ENCODE data around the gene GRIN2A. TPM values are rescaled to one million over a fixed set of nuclear protein-coding genes. Genes with fewer than 3 reads are reported as not detected.

Gene GRIN2A
- total and polyA plus RNA-seq, 2 experiments from 2014 or later, result not detected

DNA sequence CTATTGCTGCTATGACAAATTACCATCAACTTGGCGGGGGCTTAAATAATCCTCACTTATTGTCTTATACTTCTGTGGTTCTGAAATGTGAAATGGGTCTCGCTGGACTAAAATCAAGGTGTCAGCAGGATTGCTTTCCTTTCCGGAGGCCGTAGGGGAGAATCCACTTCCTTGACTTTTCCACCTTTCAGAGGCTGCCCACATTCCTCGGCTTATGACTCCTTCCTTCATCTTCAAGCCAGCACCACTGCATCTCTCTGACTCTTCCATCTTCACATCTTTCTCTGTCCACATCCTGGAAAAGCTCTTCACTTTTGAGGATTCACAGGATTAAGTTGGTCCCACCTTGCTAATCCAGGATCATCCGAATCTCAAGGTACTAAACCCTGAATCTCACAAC lies 217.8 kb downstream of the GRIN2A start:
- TF ChIP-seq EZH2 (IDR thresholded peaks at IDR 0.05; ENCODE audit: insufficient read depth, poor library complexity, severe bottlenecking) (no peak), EZH2phosphoT487 (IDR thresholded peaks at IDR 0.05; ENCODE audit: insufficient read depth, low read depth) (no peak)
- 30 to 31% methylated on average over 6 of the region's 6 CpGs for WGBS, 2 experiments (ENCODE audit: low coverage in 1 of 2, low lambda C conversion rate in 2 of 2, missing lambda C conversion rate in 2 of 2)
- H3K4me3 ChIP-seq, result no peak overlapping the region

DNA sequence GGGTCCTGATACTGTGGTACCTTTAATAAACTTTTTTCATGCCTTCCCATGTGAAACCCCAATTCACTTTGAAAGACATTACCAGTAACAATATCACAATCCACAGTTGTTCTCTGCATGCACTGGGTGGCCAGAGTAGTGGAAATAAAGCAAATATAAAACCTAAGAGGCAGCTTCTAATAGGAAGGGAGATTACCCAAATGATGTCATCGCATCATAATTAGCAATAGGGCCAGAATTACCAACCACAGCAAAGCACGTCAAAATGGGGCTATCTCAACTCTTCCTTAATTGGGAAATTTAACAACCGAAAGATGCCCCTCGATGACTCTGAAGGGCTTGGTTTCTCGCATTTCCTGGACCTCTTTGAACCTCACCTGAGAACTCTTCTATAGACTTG lies 224.8 kb downstream of the GRIN2A start:
- no peak overlapping the region for H3K4me2 ChIP-seq (ENCODE audit: unreplicated experiment)
- TF ChIP-seq EZH2 (IDR thresholded peaks at IDR 0.05; ENCODE audit: insufficient read depth, poor library complexity, severe bottlenecking) (no peak), EZH2phosphoT487 (IDR thresholded peaks at IDR 0.05; ENCODE audit: insufficient read depth, low read depth) (no peak)
- 14 to 26% methylated on average over 5 of the region's 5 CpGs for WGBS, 2 experiments (ENCODE audit: low coverage in 1 of 2, low lambda C conversion rate in 2 of 2, missing lambda C conversion rate in 2 of 2)
- H3K4me1 ChIP-seq (ENCODE audit: insufficient read depth), result no peaks in the 10 kb centered on the region
- H3K9me3 ChIP-seq (ENCODE audit: low read depth), result no peaks in the 10 kb centered on the region
- no peak for DNase-seq
- H3K4me3 ChIP-seq, result no peak overlapping the region
- H3K79me2 ChIP-seq (ENCODE audit: insufficient read depth), result no peaks in the 10 kb centered on the region
- no peak overlapping the region for H3K27ac ChIP-seq
- H3K9me2 ChIP-seq (ENCODE audit: insufficient read depth), result no peaks in the 10 kb centered on the region
- H2AFZ ChIP-seq, result no peak overlapping the region
- H3K27me3 ChIP-seq (replicated peaks; ENCODE audit: insufficient read depth), result no peaks in the 10 kb centered on the region
- no peaks in the 10 kb centered on the region for H4K20me1 ChIP-seq (ENCODE audit: insufficient read depth)
- in situ Hi-C loops (cut with MboI), result no loop called here
- H3K9ac ChIP-seq, result no peak overlapping the region
- no peaks in the 10 kb centered on the region for H3F3A ChIP-seq (ENCODE audit: insufficient read depth)
- no peaks in the 10 kb centered on the region for H3K36me3 ChIP-seq (ENCODE audit: low read depth)

More for the DNA sequence above, 217.8 kb downstream of the GRIN2A start:
- no peaks in the 10 kb centered on the region for H3K9me3 ChIP-seq (ENCODE audit: low read depth)
- H3K36me3 ChIP-seq (ENCODE audit: low read depth), result no peaks in the 10 kb centered on the region
- DNase-seq, result no peak
- no peaks in the 10 kb centered on the region for H3K4me1 ChIP-seq (ENCODE audit: insufficient read depth)
- no peaks in the 10 kb centered on the region for H3K27me3 ChIP-seq (replicated peaks; ENCODE audit: insufficient read depth)
- no peak overlapping the region for H2AFZ ChIP-seq
- no peak overlapping the region for H3K9ac ChIP-seq
- H3K9me2 ChIP-seq (ENCODE audit: insufficient read depth), result no peaks in the 10 kb centered on the region
- H3F3A ChIP-seq (ENCODE audit: insufficient read depth), result no peaks in the 10 kb centered on the region
- no peak overlapping the region for H3K4me2 ChIP-seq (ENCODE audit: unreplicated experiment)
- H3K79me2 ChIP-seq (ENCODE audit: insufficient read depth), result no peaks in the 10 kb centered on the region
- no peak overlapping the region for H3K27ac ChIP-seq
- no peaks in the 10 kb centered on the region for H4K20me1 ChIP-seq (ENCODE audit: insufficient read depth)
- in situ Hi-C loops (cut with MboI), result no loop called here

DNA sequence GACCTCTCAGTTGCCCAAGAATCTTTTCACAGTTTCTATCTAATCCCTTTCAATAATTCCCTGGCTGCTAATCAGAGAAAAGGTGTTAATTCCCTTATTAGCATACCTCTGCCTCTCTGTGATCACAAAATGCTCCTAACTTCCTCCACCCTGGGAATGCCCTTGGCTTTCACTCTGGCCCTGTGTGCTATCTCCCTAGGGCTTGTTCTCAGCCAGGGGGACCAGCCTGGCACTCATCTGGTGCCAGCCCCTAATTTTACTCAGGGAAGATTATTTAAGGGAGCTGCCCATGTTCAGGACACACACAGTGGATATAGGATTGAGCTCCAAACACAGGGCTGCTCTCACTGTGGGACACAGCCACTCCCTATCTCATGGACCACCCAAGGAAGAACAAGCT lies 225.2 kb downstream of the GRIN2A start:
- Histone ChIP-seq H3F3A (ENCODE audit: insufficient read depth) (no peaks in the 10 kb centered on the region), H2AFZ (no peak overlapping the region), H3K27me3 (replicated peaks; ENCODE audit: insufficient read depth) (no peaks in the 10 kb centered on the region), H3K4me1 (ENCODE audit: insufficient read depth) (no peaks in the 10 kb centered on the region), H4K20me1 (ENCODE audit: insufficient read depth) (no peaks in the 10 kb centered on the region), H3K4me3 (no peak overlapping the region), H3K4me2 (ENCODE audit: unreplicated experiment) (no peak overlapping the region), H3K9ac (no peak overlapping the region), H3K79me2 (ENCODE audit: insufficient read depth) (no peaks in the 10 kb centered on the region), H3K27ac (no peak overlapping the region), H3K36me3 (ENCODE audit: low read depth) (no peaks in the 10 kb centered on the region), H3K9me2 (ENCODE audit: insufficient read depth) (no peaks in the 10 kb centered on the region), H3K9me3 (ENCODE audit: low read depth) (no peaks in the 10 kb centered on the region)
- in situ Hi-C loops (cut with MboI), result no loop called here
- DNase-seq, result no peak
- TF ChIP-seq EZH2 (IDR thresholded peaks at IDR 0.05; ENCODE audit: insufficient read depth, poor library complexity, severe bottlenecking) (no peak), EZH2phosphoT487 (IDR thresholded peaks at IDR 0.05; ENCODE audit: insufficient read depth, low read depth) (no peak)

DNA sequence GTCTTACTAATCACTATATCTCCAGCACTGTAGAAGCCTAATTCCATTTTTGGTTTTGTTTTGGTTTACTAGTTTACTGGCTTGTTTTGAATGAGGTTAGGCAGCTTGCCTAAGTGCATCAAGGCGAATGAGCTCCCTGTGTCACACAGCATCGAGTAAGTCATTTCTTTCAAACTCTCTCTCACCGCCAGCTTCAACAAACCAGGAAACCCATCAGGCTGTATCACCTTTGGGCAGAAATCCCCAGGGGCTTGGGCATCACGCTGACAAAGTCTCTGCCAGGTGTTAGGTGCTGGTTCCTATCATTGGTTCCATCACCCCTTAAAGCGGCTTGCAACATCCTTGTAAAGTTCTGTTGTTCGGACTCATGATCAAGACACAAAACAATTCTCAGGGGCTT lies 226.6 kb downstream of the GRIN2A start:
- 34 to 48% methylated on average over 6 of the region's 6 CpGs for WGBS, 2 experiments (ENCODE audit: low coverage in 1 of 2, low lambda C conversion rate in 2 of 2, missing lambda C conversion rate in 2 of 2)
- no peaks in the 10 kb centered on the region for H3K27me3 ChIP-seq (replicated peaks; ENCODE audit: insufficient read depth)
- H3K27ac ChIP-seq, result no peak overlapping the region
- in situ Hi-C loops (cut with MboI), result no loop called here
- no peaks in the 10 kb centered on the region for H3K4me1 ChIP-seq (ENCODE audit: insufficient read depth)
- no peaks in the 10 kb centered on the region for H4K20me1 ChIP-seq (ENCODE audit: insufficient read depth)
- no peak overlapping the region for H3K4me3 ChIP-seq
- H3K9me3 ChIP-seq (ENCODE audit: low read depth), result no peaks in the 10 kb centered on the region
- H3K9ac ChIP-seq, result no peak overlapping the region
- H3K4me2 ChIP-seq (ENCODE audit: unreplicated experiment), result no peak overlapping the region
- no peak for DNase-seq
- no peaks in the 10 kb centered on the region for H3K36me3 ChIP-seq (ENCODE audit: low read depth)
- no peaks in the 10 kb centered on the region for H3K9me2 ChIP-seq (ENCODE audit: insufficient read depth)
- no peaks in the 10 kb centered on the region for H3K79me2 ChIP-seq (ENCODE audit: insufficient read depth)
- no peaks in the 10 kb centered on the region for H3F3A ChIP-seq (ENCODE audit: insufficient read depth)
- no peak for TF ChIP-seq EZH2phosphoT487 (IDR thresholded peaks at IDR 0.05; ENCODE audit: insufficient read depth, low read depth)
- no peak for TF ChIP-seq EZH2 (IDR thresholded peaks at IDR 0.05; ENCODE audit: insufficient read depth, poor library complexity, severe bottlenecking)
- H2AFZ ChIP-seq, result no peak overlapping the region

DNA sequence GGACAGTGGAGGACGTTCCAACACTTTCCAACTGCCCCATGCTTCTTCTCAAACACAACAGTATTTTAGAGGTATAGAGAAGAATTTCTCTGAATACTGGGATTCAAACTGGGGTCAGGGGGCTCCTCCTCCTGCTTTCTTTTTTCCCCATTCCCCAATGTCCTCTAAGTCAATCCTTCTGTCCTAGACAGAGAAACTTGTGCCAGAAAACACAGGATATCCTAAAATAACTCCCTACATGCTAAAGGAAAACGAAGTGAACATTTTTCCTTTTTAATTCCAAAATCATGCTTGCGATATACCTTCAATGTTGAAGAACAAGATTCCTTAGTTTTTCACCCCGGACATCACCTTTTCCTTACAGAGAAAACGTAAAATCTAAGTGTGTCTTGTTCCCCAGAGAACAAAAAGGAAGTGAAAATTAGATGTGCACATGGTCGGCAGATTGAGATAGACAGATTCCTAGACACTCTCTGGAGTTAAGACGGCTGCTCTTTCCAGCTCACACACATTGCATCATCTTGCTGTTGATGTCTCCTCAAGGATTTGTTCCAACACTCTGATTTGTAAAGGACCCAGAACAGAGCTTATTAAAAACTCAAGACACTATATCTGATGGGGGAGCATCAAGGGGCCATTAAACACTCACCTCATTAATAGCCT lies 228.2 kb downstream of the GRIN2A start:
- no peak for DNase-seq
- 5 to 6% methylated on average over 7 of the region's 7 CpGs for WGBS, 2 experiments (ENCODE audit: low coverage in 1 of 2, low lambda C conversion rate in 2 of 2, missing lambda C conversion rate in 2 of 2)
- H3K9ac ChIP-seq, result no peak overlapping the region
- no peaks in the 10 kb centered on the region for H3K4me1 ChIP-seq (ENCODE audit: insufficient read depth)
- H3K27ac ChIP-seq, result no peak overlapping the region
- no peaks in the 10 kb centered on the region for H3K9me3 ChIP-seq (ENCODE audit: low read depth)
- H4K20me1 ChIP-seq (ENCODE audit: insufficient read depth), result no peaks in the 10 kb centered on the region
- H3K9me2 ChIP-seq (ENCODE audit: insufficient read depth), result no peaks in the 10 kb centered on the region
- in situ Hi-C loops (cut with MboI), result no loop called here
- no peak overlapping the region for H3K4me3 ChIP-seq
- H3F3A ChIP-seq (ENCODE audit: insufficient read depth), result no peaks in the 10 kb centered on the region
- no peaks in the 10 kb centered on the region for H3K36me3 ChIP-seq (ENCODE audit: low read depth)
- no peaks in the 10 kb centered on the region for H3K27me3 ChIP-seq (replicated peaks; ENCODE audit: insufficient read depth)
- TF ChIP-seq EZH2phosphoT487 (IDR thresholded peaks at IDR 0.05; ENCODE audit: insufficient read depth, low read depth), result no peak
- TF ChIP-seq EZH2 (IDR thresholded peaks at IDR 0.05; ENCODE audit: insufficient read depth, poor library complexity, severe bottlenecking), result no peak
- H3K79me2 ChIP-seq (ENCODE audit: insufficient read depth), result no peaks in the 10 kb centered on the region
- no peak overlapping the region for H3K4me2 ChIP-seq (ENCODE audit: unreplicated experiment)
- H2AFZ ChIP-seq, result no peak overlapping the region

Measured in GM23248 (cell line).